LNCAP (cell line): Measurements from ENCODE around the gene CFAP20DC.

ENCODE experiments used
- TF ChIP-seq, protein P1 (sequence below): fragments of 450-650 bp; IDR thresholded peaks from 2 replicates; pipeline ENCODE4 v1.5.1; 2017; ENCODE audit warnings: mild to moderate bottlenecking

Gene CFAP20DC

DNA sequence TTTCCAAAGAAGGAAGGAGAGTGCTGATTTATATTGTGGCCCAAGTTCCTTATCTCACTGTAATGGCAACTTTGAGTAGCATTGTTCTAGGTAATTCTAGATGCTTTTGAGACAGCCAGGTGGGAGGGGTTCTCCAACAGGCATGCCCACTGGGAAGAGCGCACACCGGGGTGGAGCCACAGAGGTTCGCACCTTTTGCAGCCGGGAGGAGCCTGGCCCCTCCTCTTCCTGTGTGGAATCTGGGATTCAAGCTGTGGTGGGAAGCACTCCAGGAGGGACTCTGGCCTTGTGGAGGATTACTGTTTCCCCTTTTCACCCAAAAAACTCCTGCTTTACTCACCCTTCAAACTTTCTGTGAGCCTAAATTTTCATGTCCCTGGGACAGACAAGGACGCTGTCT lies 53.1 kb downstream of the CFAP20DC start:
- TF ChIP-seq, protein P1, sequence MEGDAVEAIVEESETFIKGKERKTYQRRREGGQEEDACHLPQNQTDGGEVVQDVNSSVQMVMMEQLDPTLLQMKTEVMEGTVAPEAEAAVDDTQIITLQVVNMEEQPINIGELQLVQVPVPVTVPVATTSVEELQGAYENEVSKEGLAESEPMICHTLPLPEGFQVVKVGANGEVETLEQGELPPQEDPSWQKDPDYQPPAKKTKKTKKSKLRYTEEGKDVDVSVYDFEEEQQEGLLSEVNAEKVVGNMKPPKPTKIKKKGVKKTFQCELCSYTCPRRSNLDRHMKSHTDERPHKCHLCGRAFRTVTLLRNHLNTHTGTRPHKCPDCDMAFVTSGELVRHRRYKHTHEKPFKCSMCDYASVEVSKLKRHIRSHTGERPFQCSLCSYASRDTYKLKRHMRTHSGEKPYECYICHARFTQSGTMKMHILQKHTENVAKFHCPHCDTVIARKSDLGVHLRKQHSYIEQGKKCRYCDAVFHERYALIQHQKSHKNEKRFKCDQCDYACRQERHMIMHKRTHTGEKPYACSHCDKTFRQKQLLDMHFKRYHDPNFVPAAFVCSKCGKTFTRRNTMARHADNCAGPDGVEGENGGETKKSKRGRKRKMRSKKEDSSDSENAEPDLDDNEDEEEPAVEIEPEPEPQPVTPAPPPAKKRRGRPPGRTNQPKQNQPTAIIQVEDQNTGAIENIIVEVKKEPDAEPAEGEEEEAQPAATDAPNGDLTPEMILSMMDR = no peak

DNA sequence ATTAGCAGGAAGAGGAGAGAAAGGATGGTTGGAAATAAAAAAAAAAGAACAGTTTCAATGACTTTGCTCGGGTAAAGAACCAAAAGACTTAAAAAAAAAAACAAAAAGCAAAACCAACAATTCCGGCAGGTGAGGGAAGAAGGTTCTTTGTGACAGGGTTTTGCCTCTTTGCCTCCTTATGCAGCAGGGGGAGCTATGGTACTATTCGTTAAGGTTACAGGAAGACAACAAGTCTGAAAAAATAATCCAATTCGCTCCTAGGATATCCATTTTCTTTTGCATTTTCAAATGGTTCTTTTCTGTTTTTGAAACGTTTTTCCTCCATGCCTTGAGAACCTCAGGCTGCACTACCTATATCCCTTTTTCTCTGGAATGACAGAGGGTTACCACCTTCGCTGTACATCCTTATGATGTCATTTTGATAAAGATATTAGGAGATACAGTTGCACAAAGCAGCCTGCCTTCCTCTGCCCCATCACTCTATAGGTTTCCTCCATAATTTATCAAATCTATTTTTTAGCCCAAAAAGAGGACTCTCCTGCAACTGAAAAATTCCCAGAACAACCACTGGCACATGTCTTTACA lies 55.0 kb downstream of the CFAP20DC start:
- TF ChIP-seq, protein P1 = peak; percentile 80

DNA sequence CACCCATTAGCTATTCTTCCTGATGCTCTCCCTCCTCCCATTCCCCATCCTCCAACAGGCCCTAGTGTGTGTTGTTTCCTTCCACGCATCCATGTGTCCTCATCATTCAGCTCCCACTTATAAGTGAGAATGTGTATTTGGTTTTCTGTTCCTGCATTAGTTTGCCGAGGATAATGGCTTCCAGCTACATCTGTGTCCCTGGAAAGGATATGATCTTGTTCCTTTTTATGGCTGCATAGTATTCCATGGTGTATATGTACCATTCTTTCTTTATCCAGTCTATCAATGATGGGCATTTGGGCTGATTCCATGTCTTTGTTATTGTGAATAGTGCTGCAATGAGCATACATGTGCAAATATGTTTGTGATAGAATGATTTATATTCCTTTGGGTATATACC lies 56.3 kb downstream of the CFAP20DC start:
- TF ChIP-seq, protein P1 = no peak

GRCh38 chr3:58991623-58992022 lies 58.2 kb downstream of the CFAP20DC start:
- TF ChIP-seq, protein P1 = no peak

DNA sequence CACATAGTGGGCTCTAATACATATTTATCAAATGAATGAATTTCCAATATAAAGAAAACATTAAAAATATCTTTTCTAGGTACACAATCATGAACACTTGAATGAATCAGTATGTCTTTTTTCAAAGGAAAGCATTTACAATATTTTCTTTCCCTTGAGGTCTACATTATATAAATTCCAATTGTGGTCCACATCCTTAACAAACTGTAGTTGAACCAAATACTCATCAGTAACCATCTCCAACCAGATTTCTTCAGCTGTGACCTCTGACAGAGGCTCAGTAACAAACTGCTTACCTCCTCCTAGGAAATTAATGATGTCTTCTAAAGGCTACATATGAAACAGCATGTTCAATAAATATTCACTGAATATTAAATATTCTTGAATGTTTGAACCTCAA lies 58.8 kb downstream of the CFAP20DC start:
- TF ChIP-seq, protein P1 = no peak

DNA sequence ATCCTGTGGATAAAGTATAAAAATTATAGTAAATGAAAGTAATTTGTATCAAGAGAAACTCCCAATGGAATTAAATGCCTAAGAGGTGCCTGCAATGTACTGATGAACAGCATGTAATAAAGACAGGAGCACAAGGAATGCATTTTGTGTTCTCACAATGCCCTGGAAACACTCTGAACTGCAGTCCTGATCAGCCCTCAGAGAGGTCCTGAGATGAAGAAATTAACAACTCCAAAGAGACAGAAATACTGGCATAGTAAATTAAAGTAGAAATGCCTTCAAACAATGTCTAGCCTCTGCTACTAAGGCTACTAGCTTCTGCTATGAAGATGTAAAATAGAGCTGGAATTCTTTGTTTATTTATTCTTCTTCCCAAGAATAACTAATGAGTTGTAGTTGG lies 59.9 kb downstream of the CFAP20DC start:
- TF ChIP-seq, protein P1 = no peak

DNA sequence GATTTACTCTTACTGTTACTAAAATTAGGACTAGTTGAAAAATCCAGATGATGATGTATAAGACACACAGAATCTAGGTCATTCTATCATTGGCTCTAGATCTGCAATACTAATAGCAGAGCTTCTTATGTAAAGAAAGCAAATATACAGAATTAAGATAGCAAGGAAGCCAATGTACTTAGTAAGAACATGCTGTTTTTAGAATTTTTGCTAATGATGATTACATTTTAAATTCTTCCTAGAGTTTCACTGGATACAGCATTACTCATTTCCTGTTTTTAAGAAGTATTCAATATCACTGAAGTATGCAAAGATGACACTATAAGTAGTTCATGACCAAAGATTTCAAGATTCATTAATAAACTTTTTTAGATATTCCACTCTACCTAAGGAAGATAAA lies 60.7 kb downstream of the CFAP20DC start:
- TF ChIP-seq, protein P1 = no peak

DNA sequence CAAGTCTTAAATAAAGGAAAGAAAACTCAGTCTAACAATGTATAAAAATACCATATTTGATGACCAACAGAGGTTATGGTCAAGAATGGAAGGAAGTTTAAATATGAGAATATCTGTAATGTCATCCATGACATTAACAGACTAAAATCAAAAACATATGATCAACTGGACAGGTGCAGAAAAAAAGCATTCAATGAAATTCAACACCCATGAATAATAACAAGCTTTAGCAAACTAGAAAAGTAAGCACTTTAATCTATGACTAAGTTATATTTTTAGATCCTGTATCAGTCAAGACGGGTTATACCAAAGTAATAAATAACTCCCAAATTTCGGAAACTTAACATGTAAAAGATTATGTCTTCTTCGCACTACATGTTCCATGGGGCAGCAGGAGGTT lies 61.8 kb downstream of the CFAP20DC start:
- TF ChIP-seq, protein P1 = no peak
